GM12891 (cell line): ENCODE results near the gene PHF10.

Experiments
- POLR2A ChIP-seq: IDR thresholded peaks from 2 replicates; pipeline ENCODE4 v1.6.1; 2011; ENCODE audit warnings: low read depth, low read length, control low read depth
- POLR2AphosphoS5 ChIP-seq: IDR thresholded peaks from 2 replicates; pipeline ENCODE4 v1.6.1; 2011; ENCODE audit warnings: low read depth, low read length, control low read depth
- TAF1 ChIP-seq: IDR thresholded peaks from 2 replicates; pipeline ENCODE4 v1.6.1; 2011; ENCODE audit warnings: low read depth, low read length, control low read depth

GRCh38 chr6:169661391-169661756, 62.9 kb downstream of the PHF10 start:
- TF ChIP-seq POLR2A (no peak), TAF1 (no peak), POLR2AphosphoS5 (no peak)
